HEK293 (cell line): ENCODE measurements around the gene DIS3L2.

Source experiments
- CTCF ChIA-PET: fragments of 350-600 bp; formaldehyde crosslinking; extraction: SDS; loops from one replicate; lab custom pipeline; 2021; ENCODE audit warnings: antibody characterized with exemption; lab: Yijun Ruan, JAX
- POLR2A ChIA-PET: fragments of 300-600 bp; formaldehyde crosslinking; extraction: SDS; loops from one replicate; lab custom pipeline; 2020; ENCODE audit warnings: antibody characterized with exemption, inconsistent platforms; lab: Yijun Ruan, JAX
- H3K27ac ChIP-seq: fragments of 200-500 bp; sonication (Bioruptor generic); 2 replicates; pipeline ENCODE4 v1.5.1; 2014; ENCODE audit warnings: low read depth, low read length, control low read depth, inconsistent platforms; ENCODE audit errors: extremely low read depth
- H3K36me3 ChIP-seq, 2 experiments: fragments of 200-500 bp in 1 of 2; sonication (Bioruptor generic) in 1 of 2; 1 replicate in 1 of 2; 2 replicates in 1 of 2; pipeline ENCODE4 v1.5.1; 2014 to 2017; ENCODE audit warnings: inconsistent platforms in 2 of 2, low read length in 2 of 2; ENCODE audit not compliant: control insufficient read depth in 2 of 2, insufficient read depth in 1 of 2
- H3K4me1 ChIP-seq: fragments of 200-500 bp; sonication (Bioruptor generic); 2 replicates; pipeline ENCODE4 v1.5.1; 2014; ENCODE audit warnings: mild to moderate bottlenecking, low read length, inconsistent platforms; ENCODE audit not compliant: control insufficient read depth, insufficient read depth
- H3K4me3 ChIP-seq: 2 replicates; pipeline ENCODE4 v1.5.1; 2011; ENCODE audit warnings: low read depth, mild to moderate bottlenecking, control low read depth, low read length, moderate library complexity
- H3K9me3 ChIP-seq: fragments of 200-500 bp; sonication (Bioruptor generic); 2 replicates; pipeline ENCODE4 v1.5.1; 2014; ENCODE audit warnings: low read depth, low read length, inconsistent platforms; ENCODE audit not compliant: control insufficient read depth, insufficient read depth
- KLF9 ChIP-seq: fragments of 450-650 bp; formaldehyde crosslinking; IDR thresholded peaks from 2 replicates; pipeline ENCODE4 v1.5.1; 2016; ENCODE audit warnings: missing biosample characterization, missing genetic modification characterization, low read depth
- OSR2 ChIP-seq: fragments of 450-650 bp; formaldehyde crosslinking; IDR thresholded peaks from 2 replicates; pipeline ENCODE4 v1.5.1; 2016; ENCODE audit warnings: missing biosample characterization, missing genetic modification characterization
- OVOL3 ChIP-seq: fragments of 450-650 bp; formaldehyde crosslinking; IDR thresholded peaks from 2 replicates; pipeline ENCODE4 v1.5.1; 2016; ENCODE audit warnings: missing biosample characterization, missing genetic modification characterization
- PRDM1 ChIP-seq: fragments of 450-650 bp; formaldehyde crosslinking; IDR thresholded peaks from 2 replicates; pipeline ENCODE4; 2016; ENCODE audit warnings: missing biosample characterization, missing genetic modification characterization
- SETDB1 ChIP-seq: IDR thresholded peaks from one replicate; pipeline ENCODE4 v1.6.1; 2017; ENCODE audit warnings: mild to moderate bottlenecking, low read length, moderate library complexity, mixed read lengths; ENCODE audit not compliant: insufficient read length
- TRIM28 ChIP-seq: IDR thresholded peaks from 2 replicates; pipeline ENCODE4 v1.6.1; 2011; ENCODE audit warnings: low read length, control low read depth, borderline replicate concordance
- YY1 ChIP-seq: fragments of 450-650 bp; formaldehyde crosslinking; IDR thresholded peaks from 2 replicates; pipeline ENCODE4 v1.5.1; 2018; ENCODE audit warnings: missing biosample characterization, missing genetic modification characterization
- ZFHX2 ChIP-seq: fragments of 450-650 bp; formaldehyde crosslinking; conservative IDR thresholded peaks from 2 replicates; pipeline ENCODE4 v1.5.1; 2016; ENCODE audit warnings: missing biosample characterization, missing genetic modification characterization
- ZFP3 ChIP-seq: fragments of 450-650 bp; formaldehyde crosslinking; IDR thresholded peaks from 2 replicates; pipeline ENCODE4 v1.5.1; 2016; ENCODE audit warnings: low read depth, missing biosample characterization, missing genetic modification characterization
- ZNF157 ChIP-seq: fragments of 450-650 bp; formaldehyde crosslinking; IDR thresholded peaks from 2 replicates; pipeline ENCODE4 v1.5.1; 2016; ENCODE audit warnings: missing biosample characterization, missing genetic modification characterization
- ZNF214 ChIP-seq: fragments of 450-650 bp; formaldehyde crosslinking; IDR thresholded peaks from 2 replicates; pipeline ENCODE4 v1.5.1; 2017; ENCODE audit warnings: missing biosample characterization, mild to moderate bottlenecking, missing genetic modification characterization, borderline replicate concordance
- ZNF266 ChIP-seq: fragments of 450-650 bp; formaldehyde crosslinking; IDR thresholded peaks from 2 replicates; pipeline ENCODE4 v1.5.1; 2016; ENCODE audit warnings: missing biosample characterization, missing genetic modification characterization, low read depth
- ZNF354C ChIP-seq: fragments of 450-650 bp; formaldehyde crosslinking; IDR thresholded peaks from 2 replicates; pipeline ENCODE4 v1.5.1; 2016; ENCODE audit warnings: missing biosample characterization, missing genetic modification characterization, low read depth, borderline replicate concordance
- ZNF37A ChIP-seq: fragments of 450-650 bp; IDR thresholded peaks from 2 replicates; pipeline ENCODE4 v1.5.1; 2018; ENCODE audit warnings: missing biosample characterization, missing genetic modification characterization
- ZNF394 ChIP-seq: fragments of 450-650 bp; formaldehyde crosslinking; IDR thresholded peaks from 2 replicates; pipeline ENCODE4 v1.5.1; 2016; ENCODE audit warnings: missing biosample characterization, missing genetic modification characterization, mild to moderate bottlenecking, moderate library complexity, borderline replicate concordance
- ZNF433 ChIP-seq: fragments of 450-650 bp; formaldehyde crosslinking; IDR thresholded peaks from 2 replicates; pipeline ENCODE4 v1.5.1; 2016; ENCODE audit warnings: missing biosample characterization, missing genetic modification characterization, low read depth
- ZNF561 ChIP-seq: fragments of 450-650 bp; IDR thresholded peaks from 2 replicates; pipeline ENCODE4 v1.5.1; 2018; ENCODE audit warnings: missing biosample characterization, missing genetic modification characterization, borderline replicate concordance
- ZNF596 ChIP-seq: fragments of 450-650 bp; IDR thresholded peaks from 2 replicates; pipeline ENCODE4 v1.5.0; 2018; ENCODE audit warnings: missing biosample characterization, mild to moderate bottlenecking, missing genetic modification characterization, moderate library complexity
- ZXDB ChIP-seq: fragments of 450-650 bp; formaldehyde crosslinking; IDR thresholded peaks from 2 replicates; pipeline ENCODE4 v1.5.1; 2016; ENCODE audit warnings: missing biosample characterization, missing genetic modification characterization
- TF ChIP-seq, protein P1 (sequence below): fragments of 450-650 bp; formaldehyde crosslinking; IDR thresholded peaks from 2 replicates; pipeline ENCODE4 v1.5.1; 2016; ENCODE audit warnings: missing biosample characterization, missing genetic modification characterization
- TF ChIP-seq, protein P2 (sequence below): fragments of 450-650 bp; formaldehyde crosslinking; IDR thresholded peaks from 2 replicates; pipeline ENCODE4 v1.5.1; 2016; ENCODE audit warnings: missing biosample characterization, missing genetic modification characterization

The DIS3L2 gene

DNA sequence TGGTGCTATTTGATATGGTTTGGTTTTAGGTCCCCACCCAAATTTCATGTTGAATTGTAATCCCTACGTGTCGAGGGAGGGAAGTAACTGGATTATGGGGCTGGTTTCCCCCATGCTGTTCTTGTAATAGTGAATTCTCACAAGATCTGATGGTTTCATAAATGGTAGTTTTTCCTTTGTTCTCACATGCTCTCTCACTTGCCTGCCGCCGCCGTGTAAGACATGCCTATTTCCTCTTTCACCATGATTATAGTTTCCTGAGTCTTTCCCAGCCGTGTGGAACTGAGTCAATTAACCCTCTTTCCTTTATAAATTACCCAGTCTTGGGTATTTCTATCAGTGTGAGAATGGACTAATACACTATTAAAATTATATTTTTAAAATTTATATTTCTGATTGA is 7.3 kb downstream of the DIS3L2 start:
- POLR2A ChIA-PET: interaction anchor here (0.6 kb wide), 1 partner anchor 1543 kb away, joined by 3 read pairs; no protein-coding TSS in a partner anchor
- CTCF ChIA-PET: interaction anchor here (0.7 kb wide), 1 partner anchor 553 kb away, joined by 4 read pairs; no protein-coding TSS in a partner anchor
- H3K4me1 ChIP-seq: no peaks in the 10 kb centered on the region

DNA sequence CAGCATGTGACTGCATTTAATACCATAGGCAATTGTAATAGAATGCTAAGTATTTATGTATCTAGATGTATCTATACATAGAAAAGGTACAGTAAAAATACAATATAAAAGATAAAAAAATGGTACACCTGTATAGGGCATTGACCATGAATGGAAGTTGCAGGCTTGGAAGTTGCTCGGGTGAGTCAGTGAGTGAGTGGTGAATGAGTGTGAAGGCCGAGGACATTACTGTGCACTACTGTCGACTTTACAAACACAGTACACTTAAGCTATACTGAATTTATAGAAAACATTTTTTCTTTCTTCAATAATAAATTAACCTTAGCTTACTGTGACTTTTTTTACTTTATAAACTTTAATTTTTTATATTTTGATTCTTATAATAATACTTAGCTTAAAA is 8.9 kb downstream of the DIS3L2 start:
- TF ChIP-seq ZNF266 (tag by site-specific recombination) (no peak), ZNF561 (tag by site-specific recombination) (no peak), KLF9 (no peak), ZNF433 (tag by site-specific recombination) (no peak), ZNF37A (tag by site-specific recombination) (no peak), ZNF394 (tag by site-specific recombination) (no peak), OSR2 (tag by site-specific recombination) (no peak), ZNF157 (tag by site-specific recombination) (no peak), OVOL3 (no peak)
- no peak overlapping the region for H3K27ac ChIP-seq
- no peaks in the 10 kb centered on the region; a peak in 1 of 3 replicates for H3K36me3 ChIP-seq
- no peaks in the 10 kb centered on the region for H3K4me1 ChIP-seq
- CTCF ChIA-PET: interaction anchor here (0.5 kb wide), 1 partner anchor 16 kb away, joined by 3 read pairs; no protein-coding TSS in a partner anchor
- no peaks in the 10 kb centered on the region for H3K9me3 ChIP-seq
- POLR2A ChIA-PET: no interaction called here
- H3K4me3 ChIP-seq: no peak overlapping the region

More for the DNA sequence above, 7.3 kb downstream of the DIS3L2 start:
- no peak overlapping the region for H3K27ac ChIP-seq
- H3K36me3 ChIP-seq: no peaks in the 10 kb centered on the region; a peak in 1 of 3 replicates
- H3K9me3 ChIP-seq: no peaks in the 10 kb centered on the region
- H3K4me3 ChIP-seq: no peak overlapping the region
- TF ChIP-seq ZNF596 (no peak), ZXDB (tag by site-specific recombination) (no peak), ZNF354C (tag by site-specific recombination) (no peak), SETDB1 (peak; percentile 80), TRIM28 (peak; percentile 50; the same call in 1 of the 2 replicates)
- TF ChIP-seq, protein P1, sequence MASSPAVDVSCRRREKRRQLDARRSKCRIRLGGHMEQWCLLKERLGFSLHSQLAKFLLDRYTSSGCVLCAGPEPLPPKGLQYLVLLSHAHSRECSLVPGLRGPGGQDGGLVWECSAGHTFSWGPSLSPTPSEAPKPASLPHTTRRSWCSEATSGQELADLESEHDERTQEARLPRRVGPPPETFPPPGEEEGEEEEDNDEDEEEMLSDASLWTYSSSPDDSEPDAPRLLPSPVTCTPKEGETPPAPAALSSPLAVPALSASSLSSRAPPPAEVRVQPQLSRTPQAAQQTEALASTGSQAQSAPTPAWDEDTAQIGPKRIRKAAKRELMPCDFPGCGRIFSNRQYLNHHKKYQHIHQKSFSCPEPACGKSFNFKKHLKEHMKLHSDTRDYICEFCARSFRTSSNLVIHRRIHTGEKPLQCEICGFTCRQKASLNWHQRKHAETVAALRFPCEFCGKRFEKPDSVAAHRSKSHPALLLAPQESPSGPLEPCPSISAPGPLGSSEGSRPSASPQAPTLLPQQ: no peak

DNA sequence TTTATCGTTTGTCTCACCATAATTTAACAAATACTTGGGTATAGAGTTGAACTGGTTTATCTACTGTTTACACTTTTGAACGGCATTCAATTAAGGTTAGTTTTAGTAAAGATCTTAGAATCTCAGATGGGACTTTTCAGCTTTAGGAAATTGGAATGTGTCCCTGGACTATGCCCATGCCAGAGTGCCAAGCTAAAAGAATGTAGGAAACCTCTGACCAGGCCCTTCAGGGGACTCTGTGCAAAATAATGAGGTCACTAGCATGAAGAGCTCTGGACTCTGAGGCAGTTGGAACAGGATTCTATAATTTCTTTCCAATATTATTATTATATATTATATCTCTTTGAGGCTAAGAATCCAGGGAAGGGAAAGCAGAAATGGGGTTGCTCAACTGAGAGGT is 13.5 kb downstream of the DIS3L2 start:
- CTCF ChIA-PET: interaction anchor here (0.6 to 1.2 kb wide), 5 partner anchors 18 to 470 kb away, joined by 3 to 4 read pairs (median 3); no protein-coding TSS in a partner anchor
- TF ChIP-seq, protein P2, sequence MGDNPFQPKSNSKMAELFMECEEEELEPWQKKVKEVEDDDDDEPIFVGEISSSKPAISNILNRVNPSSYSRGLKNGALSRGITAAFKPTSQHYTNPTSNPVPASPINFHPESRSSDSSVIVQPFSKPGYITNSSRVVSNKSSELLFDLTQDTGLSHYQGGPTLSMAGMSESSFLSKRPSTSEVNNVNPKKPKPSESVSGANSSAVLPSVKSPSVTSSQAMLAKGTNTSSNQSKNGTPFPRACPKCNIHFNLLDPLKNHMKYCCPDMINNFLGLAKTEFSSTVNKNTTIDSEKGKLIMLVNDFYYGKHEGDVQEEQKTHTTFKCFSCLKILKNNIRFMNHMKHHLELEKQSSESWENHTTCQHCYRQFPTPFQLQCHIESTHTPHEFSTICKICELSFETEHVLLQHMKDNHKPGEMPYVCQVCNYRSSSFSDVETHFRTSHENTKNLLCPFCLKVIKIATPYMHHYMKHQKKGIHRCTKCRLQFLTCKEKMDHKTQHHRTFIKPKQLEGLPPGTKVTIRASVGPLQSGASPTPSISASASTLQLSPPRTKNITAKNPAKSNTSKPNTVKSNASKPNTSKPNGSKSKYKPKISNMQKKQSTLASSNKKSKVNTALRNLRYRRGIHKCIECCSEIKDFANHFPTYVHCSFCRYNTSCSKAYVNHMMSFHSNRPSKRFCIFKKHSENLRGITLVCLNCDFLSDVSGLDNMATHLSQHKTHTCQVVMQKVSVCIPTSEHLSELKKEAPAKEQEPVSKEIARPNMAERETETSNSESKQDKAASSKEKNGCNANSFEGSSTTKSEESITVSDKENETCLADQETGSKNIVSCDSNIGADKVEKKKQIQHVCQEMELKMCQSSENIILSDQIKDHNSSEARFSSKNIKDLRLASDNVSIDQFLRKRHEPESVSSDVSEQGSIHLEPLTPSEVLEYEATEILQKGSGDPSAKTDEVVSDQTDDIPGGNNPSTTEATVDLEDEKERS (tag by site-specific recombination): no peak
- TF ChIP-seq PRDM1 (tag by site-specific recombination) (no peak), ZFP3 (tag by site-specific recombination) (no peak), YY1 (tag by site-specific recombination) (no peak), ZFHX2 (no peak), ZNF214 (tag by site-specific recombination) (no peak)
- Histone ChIP-seq H3K36me3 (no peaks in the 10 kb centered on the region; a peak in 1 of 3 replicates), H3K4me1 (no peaks in the 10 kb centered on the region), H3K4me3 (no peak overlapping the region), H3K9me3 (no peaks in the 10 kb centered on the region), H3K27ac (no peak overlapping the region)
- POLR2A ChIA-PET: no interaction called here
